HEK293 (cell line): ENCODE measurements around the gene DHCR7.

Experiments
- CTCF ChIA-PET: fragments of 350-600 bp; formaldehyde crosslinking; extraction: SDS; loops from one replicate; lab custom pipeline; 2021; ENCODE audit warnings: antibody characterized with exemption; lab: Yijun Ruan, JAX
- POLR2A ChIA-PET: fragments of 300-600 bp; formaldehyde crosslinking; extraction: SDS; loops from one replicate; lab custom pipeline; 2020; ENCODE audit warnings: antibody characterized with exemption, inconsistent platforms; lab: Yijun Ruan, JAX
- H3K27ac ChIP-seq: fragments of 200-500 bp; sonication (Bioruptor generic); 2 replicates; pipeline ENCODE4 v1.5.1; 2014; ENCODE audit warnings: low read depth, low read length, control low read depth, inconsistent platforms; ENCODE audit errors: extremely low read depth
- H3K36me3 ChIP-seq, 2 experiments: fragments of 200-500 bp in 1 of 2; sonication (Bioruptor generic) in 1 of 2; 1 replicate in 1 of 2; 2 replicates in 1 of 2; pipeline ENCODE4 v1.5.1; 2014 to 2017; ENCODE audit warnings: inconsistent platforms in 2 of 2, low read length in 2 of 2; ENCODE audit not compliant: control insufficient read depth in 2 of 2, insufficient read depth in 1 of 2
- H3K4me1 ChIP-seq: fragments of 200-500 bp; sonication (Bioruptor generic); 2 replicates; pipeline ENCODE4 v1.5.1; 2014; ENCODE audit warnings: mild to moderate bottlenecking, low read length, inconsistent platforms; ENCODE audit not compliant: control insufficient read depth, insufficient read depth
- H3K4me3 ChIP-seq: 2 replicates; pipeline ENCODE4 v1.5.1; 2011; ENCODE audit warnings: low read depth, mild to moderate bottlenecking, control low read depth, low read length, moderate library complexity
- H3K9me3 ChIP-seq: fragments of 200-500 bp; sonication (Bioruptor generic); 2 replicates; pipeline ENCODE4 v1.5.1; 2014; ENCODE audit warnings: low read depth, low read length, inconsistent platforms; ENCODE audit not compliant: control insufficient read depth, insufficient read depth
- HOXC10 ChIP-seq: sonication (generic); formaldehyde crosslinking; IDR thresholded peaks from 2 replicates; pipeline ENCODE4 v1.8.1; 2023; ENCODE audit warnings: mild to moderate bottlenecking, missing genetic modification reagents
- KLF1 ChIP-seq: fragments of 450-650 bp; formaldehyde crosslinking; IDR thresholded peaks from 2 replicates; pipeline ENCODE4 v1.5.1; 2016; ENCODE audit warnings: missing biosample characterization, missing genetic modification characterization
- KLF10 ChIP-seq: fragments of 450-650 bp; IDR thresholded peaks from 2 replicates; pipeline ENCODE4 v1.5.1; 2018; ENCODE audit warnings: missing biosample characterization, mild to moderate bottlenecking, missing genetic modification characterization
- PRDM1 ChIP-seq: fragments of 450-650 bp; formaldehyde crosslinking; IDR thresholded peaks from 2 replicates; pipeline ENCODE4; 2016; ENCODE audit warnings: missing biosample characterization, missing genetic modification characterization
- SCRT1 ChIP-seq: fragments of 450-650 bp; formaldehyde crosslinking; IDR thresholded peaks from 2 replicates; pipeline ENCODE4 v1.5.1; 2016; ENCODE audit warnings: missing biosample characterization, missing genetic modification characterization, borderline replicate concordance
- SP7 ChIP-seq: fragments of 450-650 bp; formaldehyde crosslinking; IDR thresholded peaks from 2 replicates; pipeline ENCODE4 v1.5.1; 2016; ENCODE audit warnings: missing biosample characterization, missing genetic modification characterization
- TRIM28 ChIP-seq: IDR thresholded peaks from 2 replicates; pipeline ENCODE4 v1.6.1; 2011; ENCODE audit warnings: low read length, control low read depth, borderline replicate concordance
- WT1 ChIP-seq: fragments of 450-650 bp; formaldehyde crosslinking; IDR thresholded peaks from 2 replicates; pipeline ENCODE4 v1.5.1; 2016; ENCODE audit warnings: missing biosample characterization, missing genetic modification characterization
- ZEB2 ChIP-seq: fragments of 450-650 bp; formaldehyde crosslinking; IDR thresholded peaks from 2 replicates; pipeline ENCODE4 v1.5.1; 2016; ENCODE audit warnings: missing biosample characterization, missing genetic modification characterization
- ZIC2 ChIP-seq: fragments of 450-650 bp; formaldehyde crosslinking; IDR thresholded peaks from 2 replicates; pipeline ENCODE4 v1.5.1; 2016; ENCODE audit warnings: missing biosample characterization, missing genetic modification characterization
- ZNF112 ChIP-seq: fragments of 450-650 bp; formaldehyde crosslinking; IDR thresholded peaks from 2 replicates; pipeline ENCODE4 v1.5.0; 2017; ENCODE audit warnings: missing biosample characterization, missing genetic modification characterization
- ZNF114 ChIP-seq: fragments of 450-650 bp; formaldehyde crosslinking; IDR thresholded peaks from 2 replicates; pipeline ENCODE4 v1.5.0; 2017; ENCODE audit warnings: missing biosample characterization, missing genetic modification characterization
- ZNF24 ChIP-seq: fragments of 450-650 bp; formaldehyde crosslinking; IDR thresholded peaks from 2 replicates; pipeline ENCODE4 v1.5.1; 2016; ENCODE audit warnings: missing biosample characterization, missing genetic modification characterization
- ZNF248 ChIP-seq: fragments of 450-650 bp; formaldehyde crosslinking; IDR thresholded peaks from 2 replicates; pipeline ENCODE4 v1.5.1; 2017; ENCODE audit warnings: missing biosample characterization, missing genetic modification characterization
- ZNF391 ChIP-seq: fragments of 450-650 bp; formaldehyde crosslinking; IDR thresholded peaks from 2 replicates; pipeline ENCODE4 v1.5.1; 2016; ENCODE audit warnings: low read depth, missing biosample characterization, missing genetic modification characterization, borderline replicate concordance
- ZNF416 ChIP-seq: fragments of 450-650 bp; formaldehyde crosslinking; IDR thresholded peaks from 2 replicates; pipeline ENCODE4 v1.5.1; 2016; ENCODE audit warnings: missing biosample characterization, missing genetic modification characterization
- ZNF426 ChIP-seq: fragments of 450-650 bp; formaldehyde crosslinking; IDR thresholded peaks from 2 replicates; pipeline ENCODE4 v1.5.1; 2017; ENCODE audit warnings: missing biosample characterization, missing genetic modification characterization, mild to moderate bottlenecking, inconsistent platforms, moderate library complexity
- ZNF48 ChIP-seq: fragments of 450-650 bp; formaldehyde crosslinking; IDR thresholded peaks from 2 replicates; pipeline ENCODE4 v1.5.1; 2016; ENCODE audit warnings: missing biosample characterization, missing genetic modification characterization
- ZNF513 ChIP-seq: fragments of 450-650 bp; IDR thresholded peaks from 2 replicates; pipeline ENCODE4 v1.5.1; 2018; ENCODE audit warnings: missing biosample characterization, missing genetic modification characterization
- ZNF544 ChIP-seq: fragments of 450-650 bp; formaldehyde crosslinking; IDR thresholded peaks from 2 replicates; pipeline ENCODE4 v1.5.0; 2017; ENCODE audit warnings: missing biosample characterization, missing genetic modification characterization
- ZNF626 ChIP-seq: fragments of 450-650 bp; sonication (Bioruptor Pico); formaldehyde crosslinking; IDR thresholded peaks from 2 replicates; pipeline ENCODE4 v1.5.1; 2018; ENCODE audit warnings: missing biosample characterization, missing genetic modification characterization, inconsistent platforms
- ZNF670 ChIP-seq: fragments of 450-650 bp; formaldehyde crosslinking; IDR thresholded peaks from 2 replicates; pipeline ENCODE4 v1.5.1; 2016; ENCODE audit warnings: missing biosample characterization, missing genetic modification characterization, low read depth
- TF ChIP-seq, protein P1 (sequence below): fragments of 450-650 bp; formaldehyde crosslinking; IDR thresholded peaks from 2 replicates; pipeline ENCODE4 v1.5.1; 2016; ENCODE audit warnings: missing biosample characterization, missing genetic modification characterization
- TF ChIP-seq, protein P2 (sequence below): fragments of 450-650 bp; formaldehyde crosslinking; optimal IDR thresholded peaks from 2 replicates; pipeline ENCODE3; 2016; ENCODE audit warnings: missing biosample characterization, mild to moderate bottlenecking, missing genetic modification characterization

The DHCR7 gene

DNA sequence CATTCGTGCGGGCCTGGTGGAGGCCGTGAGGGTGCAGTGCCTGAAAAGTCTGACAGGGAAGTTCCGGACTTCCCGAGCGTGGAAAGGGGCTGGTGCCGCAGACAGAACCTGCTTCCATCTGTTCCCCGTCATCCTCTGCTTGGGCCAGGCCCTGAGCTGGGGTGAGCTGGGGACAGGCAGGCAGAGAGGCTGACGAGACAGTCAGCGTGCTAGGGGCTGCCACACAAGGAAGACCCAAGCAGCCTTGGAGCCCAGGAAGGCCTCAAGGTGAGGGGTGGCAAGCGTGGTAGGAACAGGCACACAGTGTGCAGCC is 30.3 kb upstream of the DHCR7 start (continued):
- TF ChIP-seq ZNF114 (tag by site-specific recombination) (no peak), SCRT1 (no peak)

- no peaks in the 10 kb centered on the region for H3K4me1 ChIP-seq
- 0 out of 2 replicates have a peak, but pooled peaks have one; percentile 19 for TF ChIP-seq KLF1 (tag by site-specific recombination)
- TF ChIP-seq ZNF626 (tag by site-specific recombination) = no peak
- CTCF ChIA-PET = no interaction called here
- H3K4me3 ChIP-seq = no peak overlapping the region
- POLR2A ChIA-PET = no interaction called here
- H3K27ac ChIP-seq = no peak overlapping the region
- peaks cover 0 to 90% of the 10 kb centered on the region in 2 experiments; a peak in 2 of 3 replicates for H3K36me3 ChIP-seq
- H3K9me3 ChIP-seq = no peaks in the 10 kb centered on the region
These were observed 29.7 kb upstream of the DHCR7 start for GRCh38 chr11:71477641-71478527.

DNA sequence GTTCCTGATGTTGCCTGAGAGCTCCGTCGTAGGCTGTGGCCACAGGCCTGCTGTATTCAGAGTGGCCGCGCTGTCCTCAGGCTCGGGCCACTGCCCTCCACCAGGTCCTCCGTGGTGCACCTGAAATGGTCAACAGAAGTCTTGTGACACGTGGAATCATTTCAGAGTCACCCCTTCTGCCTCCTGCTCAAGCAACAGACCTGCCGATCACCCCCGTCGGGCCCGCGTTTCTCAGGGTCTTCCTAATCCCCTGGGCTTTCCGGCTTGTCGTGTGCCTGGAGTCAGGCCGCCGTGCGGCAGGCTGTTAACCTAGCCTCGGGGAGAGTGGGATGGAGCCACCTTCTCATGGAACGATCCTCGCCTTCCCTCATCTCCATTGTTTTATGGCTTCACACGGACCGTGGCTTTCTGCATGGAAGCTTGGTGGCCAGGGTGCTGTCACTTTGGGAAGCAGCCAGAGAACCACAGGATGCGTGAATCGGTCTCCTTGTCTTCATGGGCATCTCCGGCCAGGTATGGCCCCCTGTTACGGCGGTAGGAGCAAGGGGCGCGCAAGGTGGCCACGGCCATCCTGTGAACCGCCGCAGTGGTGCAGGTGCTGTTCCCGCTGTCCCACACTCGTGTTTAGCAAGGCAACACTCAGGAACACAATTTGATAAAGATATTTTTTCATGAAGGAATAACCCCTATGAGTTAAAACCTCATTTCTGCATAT is 28.9 kb upstream of the DHCR7 start:
- TF ChIP-seq KLF10 = no peak
- TF ChIP-seq ZNF112 (tag by site-specific recombination) = no peak
- TF ChIP-seq ZIC2 (tag by site-specific recombination) = no peak
- no peak for TF ChIP-seq ZEB2 (tag by site-specific recombination)
- no peak for TF ChIP-seq TRIM28
- TF ChIP-seq, protein P1, sequence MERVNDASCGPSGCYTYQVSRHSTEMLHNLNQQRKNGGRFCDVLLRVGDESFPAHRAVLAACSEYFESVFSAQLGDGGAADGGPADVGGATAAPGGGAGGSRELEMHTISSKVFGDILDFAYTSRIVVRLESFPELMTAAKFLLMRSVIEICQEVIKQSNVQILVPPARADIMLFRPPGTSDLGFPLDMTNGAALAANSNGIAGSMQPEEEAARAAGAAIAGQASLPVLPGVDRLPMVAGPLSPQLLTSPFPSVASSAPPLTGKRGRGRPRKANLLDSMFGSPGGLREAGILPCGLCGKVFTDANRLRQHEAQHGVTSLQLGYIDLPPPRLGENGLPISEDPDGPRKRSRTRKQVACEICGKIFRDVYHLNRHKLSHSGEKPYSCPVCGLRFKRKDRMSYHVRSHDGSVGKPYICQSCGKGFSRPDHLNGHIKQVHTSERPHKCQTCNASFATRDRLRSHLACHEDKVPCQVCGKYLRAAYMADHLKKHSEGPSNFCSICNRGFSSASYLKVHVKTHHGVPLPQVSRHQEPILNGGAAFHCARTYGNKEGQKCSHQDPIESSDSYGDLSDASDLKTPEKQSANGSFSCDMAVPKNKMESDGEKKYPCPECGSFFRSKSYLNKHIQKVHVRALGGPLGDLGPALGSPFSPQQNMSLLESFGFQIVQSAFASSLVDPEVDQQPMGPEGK (tag by site-specific recombination) = no peak
- no peak for TF ChIP-seq ZNF670 (tag by site-specific recombination)
- no peak for TF ChIP-seq ZNF24
- no peak for TF ChIP-seq ZNF544 (tag by site-specific recombination)
- TF ChIP-seq ZNF426 (tag by site-specific recombination) = no peak
- TF ChIP-seq, protein P2, sequence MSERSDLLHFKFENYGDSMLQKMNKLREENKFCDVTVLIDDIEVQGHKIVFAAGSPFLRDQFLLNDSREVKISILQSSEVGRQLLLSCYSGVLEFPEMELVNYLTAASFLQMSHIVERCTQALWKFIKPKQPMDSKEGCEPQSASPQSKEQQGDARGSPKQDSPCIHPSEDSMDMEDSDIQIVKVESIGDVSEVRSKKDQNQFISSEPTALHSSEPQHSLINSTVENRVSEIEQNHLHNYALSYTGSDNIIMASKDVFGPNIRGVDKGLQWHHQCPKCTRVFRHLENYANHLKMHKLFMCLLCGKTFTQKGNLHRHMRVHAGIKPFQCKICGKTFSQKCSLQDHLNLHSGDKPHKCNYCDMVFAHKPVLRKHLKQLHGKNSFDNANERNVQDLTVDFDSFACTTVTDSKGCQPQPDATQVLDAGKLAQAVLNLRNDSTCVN = no peak
- no peak for TF ChIP-seq ZNF248
- TF ChIP-seq SP7 (tag by site-specific recombination) = no peak
- no peak for TF ChIP-seq ZNF513 (tag by site-specific recombination)
- TF ChIP-seq ZNF416 (tag by site-specific recombination) = no peak
- no peak for TF ChIP-seq ZNF48
- no peak for TF ChIP-seq ZNF391
- TF ChIP-seq WT1 = no peak
- TF ChIP-seq PRDM1 = no peak
- TF ChIP-seq HOXC10 (CRISPR knock-in tag) = no peak
- Histone ChIP-seq H3K9me3 (no peaks in the 10 kb centered on the region), H3K36me3 (peaks cover 0 to 90% of the 10 kb centered on the region in 2 experiments; a peak in 2 of 3 replicates), H3K4me3 (no peak overlapping the region), H3K27ac (no peak overlapping the region), H3K4me1 (no peaks in the 10 kb centered on the region)
- ChIA-PET CTCF (no interaction called here), POLR2A (no interaction called here)
